DOHH2 (cell line): Measurements from ENCODE around the gene PKHD1.

Experiments
- H3F3A ChIP-seq: fragments of 200-600 bp; sonication (generic), shearing (Covaris generic); 2 replicates; pipeline ENCODE4 v1.6.0; 2016; ENCODE audit warnings: antibody characterized with exemption, mild to moderate bottlenecking; ENCODE audit not compliant: control insufficient read depth, insufficient read depth
- H3K27ac ChIP-seq: fragments of 200-600 bp; sonication (generic); 2 replicates; pipeline ENCODE4 v1.5.1; 2014; ENCODE audit warnings: low read depth, mild to moderate bottlenecking, low read length, moderate library complexity
- H3K27me3 ChIP-seq: fragments of 200-600 bp; sonication (generic); 2 replicates; pipeline ENCODE4 v1.6.1; 2014; ENCODE audit warnings: mild to moderate bottlenecking, low read length, mixed read lengths; ENCODE audit not compliant: control insufficient read depth
- H3K36me3 ChIP-seq: fragments of 200-600 bp; sonication (generic); 2 replicates; pipeline ENCODE4 v1.6.1; 2014; ENCODE audit warnings: mild to moderate bottlenecking, low read length, moderate library complexity, mixed read lengths; ENCODE audit not compliant: control insufficient read depth
- H3K4me1 ChIP-seq: fragments of 200-600 bp; sonication (generic); 2 replicates; pipeline ENCODE4 v1.6.1; 2014; ENCODE audit warnings: mild to moderate bottlenecking, low read length, mixed read lengths; ENCODE audit not compliant: control insufficient read depth
- H3K4me2 ChIP-seq: fragments of 200-600 bp; sonication (generic); 2 replicates; pipeline ENCODE4 v1.6.0; 2014; ENCODE audit warnings: mild to moderate bottlenecking, low read length, moderate library complexity
- H3K4me3 ChIP-seq: fragments of 200-600 bp; sonication (generic); 2 replicates; pipeline ENCODE4 v1.5.1; 2014; ENCODE audit warnings: mild to moderate bottlenecking, low read length, mixed read lengths
- H3K79me2 ChIP-seq: fragments of 200-600 bp; sonication (generic); 2 replicates; pipeline ENCODE4 v1.6.1; 2014; ENCODE audit warnings: mild to moderate bottlenecking, low read length, mixed read lengths; ENCODE audit not compliant: control insufficient read depth
- H3K9me2 ChIP-seq: fragments of 200-600 bp; sonication (generic); replicated peaks from 2 replicates; pipeline ENCODE4 v1.6.1; 2014; ENCODE audit warnings: mild to moderate bottlenecking, low read length, mixed read lengths; ENCODE audit not compliant: control insufficient read depth
- H3K9me3 ChIP-seq: fragments of 200-600 bp; sonication (generic); 2 replicates; pipeline ENCODE4 v1.6.1; 2014; ENCODE audit warnings: antibody characterized with exemption, low read length, mixed read lengths; ENCODE audit not compliant: control insufficient read depth, insufficient read depth
- H4K20me1 ChIP-seq: fragments of 200-600 bp; sonication (generic); 2 replicates; pipeline ENCODE4 v1.6.0; 2014; ENCODE audit warnings: low read depth, mild to moderate bottlenecking, antibody characterized with exemption, low read length, moderate library complexity; ENCODE audit not compliant: control insufficient read depth, insufficient read depth
- EZH2phosphoT487 ChIP-seq: fragments of 200-600 bp; sonication (generic); IDR thresholded peaks from 2 replicates; pipeline ENCODE4 v1.6.1; 2017; ENCODE audit warnings: borderline replicate concordance, mild to moderate bottlenecking, antibody characterized with exemption, low read length, moderate library complexity, mixed read lengths
- TF ChIP-seq, protein P1 (sequence below): fragments of 200-600 bp; sonication (generic); IDR thresholded peaks from one replicate; pipeline ENCODE4 v1.5.1; 2014; ENCODE audit warnings: antibody characterized with exemption, mild to moderate bottlenecking, low read depth, low read length; ENCODE audit not compliant: poor library complexity, severe bottlenecking

PKHD1 gene

DNA sequence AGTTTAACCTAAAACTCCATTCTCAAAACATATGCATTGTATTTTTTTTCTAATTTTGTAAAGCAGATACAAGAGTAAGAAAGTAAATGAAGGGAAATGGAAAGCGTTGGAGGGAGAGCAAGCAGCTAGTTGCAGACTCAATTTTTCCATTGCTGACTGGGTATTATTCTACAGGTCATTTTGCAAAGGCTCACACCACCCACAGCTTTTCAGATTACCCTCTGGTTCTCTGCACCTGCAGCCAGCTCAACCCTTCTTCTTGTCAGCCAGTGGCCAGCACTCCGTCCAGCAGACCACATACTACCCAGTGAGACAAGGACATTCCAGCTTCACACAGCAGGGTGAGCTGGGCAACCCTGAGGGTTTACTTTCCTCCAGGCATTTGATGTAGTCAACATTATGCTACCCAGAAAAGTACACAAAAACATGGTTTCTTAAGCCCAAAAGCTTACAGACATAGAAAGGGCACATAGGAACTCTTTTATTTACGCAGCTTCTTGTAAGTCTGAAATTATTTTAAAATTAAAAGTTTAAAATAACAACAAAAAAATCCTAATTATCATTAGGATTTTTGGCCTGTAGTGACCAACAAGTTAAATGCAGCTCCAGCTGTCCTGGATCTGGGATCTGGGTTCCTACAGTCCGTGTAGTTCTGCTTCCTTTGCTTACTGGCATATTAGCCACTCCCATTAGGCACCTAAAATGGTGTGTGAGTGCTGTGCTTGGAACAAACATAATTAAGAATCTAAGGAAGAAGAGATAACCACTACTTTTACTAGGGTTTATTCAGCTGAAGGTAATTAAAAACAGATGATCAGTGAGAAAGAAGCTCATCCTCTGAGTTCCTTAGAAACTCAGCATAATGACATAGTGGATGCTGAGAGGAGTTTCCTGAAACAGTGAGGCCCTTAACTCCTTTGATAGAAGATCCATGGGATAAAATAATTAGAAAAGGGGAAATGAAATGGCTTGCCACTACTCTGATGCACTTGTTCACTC is 185.3 kb downstream of the PKHD1 start:
- Histone ChIP-seq H3F3A (no peaks in the 10 kb centered on the region), H3K4me2 (no peak overlapping the region), H3K27ac (no peak overlapping the region), H3K4me1 (no peaks in the 10 kb centered on the region), H3K79me2 (no peaks in the 10 kb centered on the region), H3K9me2 (no peaks in the 10 kb centered on the region), H3K36me3 (no peaks in the 10 kb centered on the region), H3K4me3 (no peak overlapping the region), H3K27me3 (no peaks in the 10 kb centered on the region), H3K9me3 (no peaks in the 10 kb centered on the region), H4K20me1 (no peaks in the 10 kb centered on the region)
- TF ChIP-seq EZH2phosphoT487, result no peak
- TF ChIP-seq, protein P1, sequence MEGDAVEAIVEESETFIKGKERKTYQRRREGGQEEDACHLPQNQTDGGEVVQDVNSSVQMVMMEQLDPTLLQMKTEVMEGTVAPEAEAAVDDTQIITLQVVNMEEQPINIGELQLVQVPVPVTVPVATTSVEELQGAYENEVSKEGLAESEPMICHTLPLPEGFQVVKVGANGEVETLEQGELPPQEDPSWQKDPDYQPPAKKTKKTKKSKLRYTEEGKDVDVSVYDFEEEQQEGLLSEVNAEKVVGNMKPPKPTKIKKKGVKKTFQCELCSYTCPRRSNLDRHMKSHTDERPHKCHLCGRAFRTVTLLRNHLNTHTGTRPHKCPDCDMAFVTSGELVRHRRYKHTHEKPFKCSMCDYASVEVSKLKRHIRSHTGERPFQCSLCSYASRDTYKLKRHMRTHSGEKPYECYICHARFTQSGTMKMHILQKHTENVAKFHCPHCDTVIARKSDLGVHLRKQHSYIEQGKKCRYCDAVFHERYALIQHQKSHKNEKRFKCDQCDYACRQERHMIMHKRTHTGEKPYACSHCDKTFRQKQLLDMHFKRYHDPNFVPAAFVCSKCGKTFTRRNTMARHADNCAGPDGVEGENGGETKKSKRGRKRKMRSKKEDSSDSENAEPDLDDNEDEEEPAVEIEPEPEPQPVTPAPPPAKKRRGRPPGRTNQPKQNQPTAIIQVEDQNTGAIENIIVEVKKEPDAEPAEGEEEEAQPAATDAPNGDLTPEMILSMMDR, result no peak

- Histone ChIP-seq H3K9me2 (no peaks in the 10 kb centered on the region), H3K27me3 (no peaks in the 10 kb centered on the region), H3K79me2 (no peaks in the 10 kb centered on the region), H3K4me3 (no peak overlapping the region), H3K27ac (no peak overlapping the region), H3K36me3 (no peaks in the 10 kb centered on the region), H3K4me1 (no peaks in the 10 kb centered on the region), H3K9me3 (no peaks in the 10 kb centered on the region), H3K4me2 (no peak overlapping the region), H4K20me1 (no peaks in the 10 kb centered on the region), H3F3A (no peaks in the 10 kb centered on the region)
- TF ChIP-seq EZH2phosphoT487, result no peak
- TF ChIP-seq, protein P1, result no peak
Measured at GRCh38 chr6:51893366-51893765, 194.0 kb downstream of the PKHD1 start.

DNA sequence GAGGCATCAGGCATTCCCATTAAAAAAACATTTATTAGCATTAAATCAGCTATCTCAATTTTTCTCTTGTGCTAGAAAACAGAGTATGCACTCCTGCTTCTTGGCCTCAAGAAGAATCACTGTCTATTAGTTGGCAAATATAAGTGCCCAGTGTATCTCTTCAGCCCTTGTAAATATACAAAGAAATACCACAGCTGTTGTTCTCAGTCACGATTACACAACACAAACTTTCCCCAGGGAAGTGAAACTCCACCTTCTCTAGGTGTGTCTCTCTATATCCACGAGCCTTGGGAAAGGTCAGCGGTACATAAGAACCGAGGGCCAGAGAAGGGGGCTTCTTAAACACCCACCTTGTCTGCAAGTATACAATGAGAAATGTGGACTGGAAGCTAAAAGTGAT is 194.7 kb downstream of the PKHD1 start:
- Histone ChIP-seq H3K4me3 (no peak overlapping the region), H3K9me3 (no peaks in the 10 kb centered on the region), H3K4me2 (no peak overlapping the region), H3K27ac (no peak overlapping the region), H3K4me1 (no peaks in the 10 kb centered on the region), H3K79me2 (no peaks in the 10 kb centered on the region), H3K9me2 (no peaks in the 10 kb centered on the region), H3K36me3 (no peaks in the 10 kb centered on the region), H3K27me3 (no peaks in the 10 kb centered on the region), H4K20me1 (no peaks in the 10 kb centered on the region), H3F3A (no peaks in the 10 kb centered on the region)
- no peak for TF ChIP-seq EZH2phosphoT487
- TF ChIP-seq, protein P1, result no peak
